ENCODE results near the gene UBA5.
"Not testable (repeated sequence)": the region's sequence is repeated elsewhere in the genome, so short reads cannot be mapped to it uniquely, and the experiment has no call there.

The UBA5 gene

GRCh38 chr3:132630612-132631011 lies 29.5 kb upstream of the UBA5 start:
- H3K27me3 ChIP-seq (replicated peaks; ENCODE audit: control insufficient read depth, insufficient read depth, low read length): no peaks in the 10 kb centered on the region
- DNase-seq (ENCODE audit: extremely low read depth, insufficient read length): no peak
- no peak for TF ChIP-seq CTCF (IDR thresholded peaks at IDR 0.05; ENCODE audit: insufficient read depth, low read length, poor library complexity, severe bottlenecking)
- H3K4me3 ChIP-seq (replicated peaks; ENCODE audit: low read depth, low read length): no peak overlapping the region
- peaks cover 2% of the 10 kb centered on the region for H3K36me3 ChIP-seq (ENCODE audit: control insufficient read depth, insufficient read depth, low read length)

GRCh38 chr3:132635052-132635451 lies 25.1 kb upstream of the UBA5 start:
- TF ChIP-seq CTCF (IDR thresholded peaks at IDR 0.05; ENCODE audit: insufficient read depth, low read length, poor library complexity, severe bottlenecking): no peak
- no peaks in the 10 kb centered on the region for H3K27me3 ChIP-seq (replicated peaks; ENCODE audit: control insufficient read depth, insufficient read depth, low read length)
- H3K36me3 ChIP-seq (ENCODE audit: control insufficient read depth, insufficient read depth, low read length): peaks cover 2% of the 10 kb centered on the region; the same call in 1 of the 2 replicates
- no peak overlapping the region for H3K4me3 ChIP-seq (replicated peaks; ENCODE audit: low read depth, low read length)
- no peak for DNase-seq (ENCODE audit: extremely low read depth, insufficient read length)

GRCh38 chr3:132637590-132637989 lies 22.5 kb upstream of the UBA5 start:
- DNase-seq (ENCODE audit: extremely low read depth, insufficient read length): no peak
- Histone ChIP-seq H3K27me3 (replicated peaks; ENCODE audit: control insufficient read depth, insufficient read depth, low read length) (no peaks in the 10 kb centered on the region), H3K4me3 (replicated peaks; ENCODE audit: low read depth, low read length) (no peak overlapping the region), H3K36me3 (ENCODE audit: control insufficient read depth, insufficient read depth, low read length) (peaks cover 2% of the 10 kb centered on the region; the same call in 1 of the 2 replicates)
- no peak for TF ChIP-seq CTCF (IDR thresholded peaks at IDR 0.05; ENCODE audit: insufficient read depth, low read length, poor library complexity, severe bottlenecking)

GRCh38 chr3:132638706-132639105 lies 21.4 kb upstream of the UBA5 start:
- no peak for DNase-seq (ENCODE audit: extremely low read depth, insufficient read length)
- Histone ChIP-seq H3K4me3 (replicated peaks; ENCODE audit: low read depth, low read length) (no peak overlapping the region), H3K27me3 (replicated peaks; ENCODE audit: control insufficient read depth, insufficient read depth, low read length) (no peaks in the 10 kb centered on the region), H3K36me3 (ENCODE audit: control insufficient read depth, insufficient read depth, low read length) (peaks cover 2% of the 10 kb centered on the region)
- no peak for TF ChIP-seq CTCF (IDR thresholded peaks at IDR 0.05; ENCODE audit: insufficient read depth, low read length, poor library complexity, severe bottlenecking)

- DNase-seq (ENCODE audit: extremely low read depth, insufficient read length); H3K4me3 ChIP-seq (replicated peaks; ENCODE audit: low read depth, low read length); H3K27me3 ChIP-seq (replicated peaks; ENCODE audit: control insufficient read depth, insufficient read depth, low read length); H3K36me3 ChIP-seq (ENCODE audit: control insufficient read depth, insufficient read depth, low read length): not testable (repeated sequence)
Observed at GRCh38 chr3:132641427-132641826, 18.7 kb upstream of the UBA5 start.

GRCh38 chr3:132641837-132642538 lies 18.1 kb upstream of the UBA5 start:
- peak; percentile 51 for TF ChIP-seq CTCF (IDR thresholded peaks at IDR 0.05; ENCODE audit: insufficient read depth, low read length, poor library complexity, severe bottlenecking)
- no peak overlapping the region for H3K4me3 ChIP-seq (replicated peaks; ENCODE audit: low read depth, low read length)
- H3K27me3 ChIP-seq (replicated peaks; ENCODE audit: control insufficient read depth, insufficient read depth, low read length): no peaks in the 10 kb centered on the region
- DNase-seq (ENCODE audit: extremely low read depth, insufficient read length): no peak
- H3K36me3 ChIP-seq (ENCODE audit: control insufficient read depth, insufficient read depth, low read length): peaks cover 2% of the 10 kb centered on the region

Measured in GM06990 (cell line).